HG03060 (cell line): ENCODE data around the gene VMAC.
"Not testable (repeated sequence)": the region's sequence is repeated elsewhere in the genome, so short reads cannot be mapped to it uniquely, and the experiment has no call there.

ENCODE experiments used
- ATAC-seq: cut with Tn5 transposase; IDR thresholded peaks from one replicate; pipeline ENCODE4 v1.9.1; 2021; ENCODE audit warnings: low read depth, moderate number of reproducible peaks; ENCODE audit not compliant: unreplicated experiment

VMAC gene

DNA sequence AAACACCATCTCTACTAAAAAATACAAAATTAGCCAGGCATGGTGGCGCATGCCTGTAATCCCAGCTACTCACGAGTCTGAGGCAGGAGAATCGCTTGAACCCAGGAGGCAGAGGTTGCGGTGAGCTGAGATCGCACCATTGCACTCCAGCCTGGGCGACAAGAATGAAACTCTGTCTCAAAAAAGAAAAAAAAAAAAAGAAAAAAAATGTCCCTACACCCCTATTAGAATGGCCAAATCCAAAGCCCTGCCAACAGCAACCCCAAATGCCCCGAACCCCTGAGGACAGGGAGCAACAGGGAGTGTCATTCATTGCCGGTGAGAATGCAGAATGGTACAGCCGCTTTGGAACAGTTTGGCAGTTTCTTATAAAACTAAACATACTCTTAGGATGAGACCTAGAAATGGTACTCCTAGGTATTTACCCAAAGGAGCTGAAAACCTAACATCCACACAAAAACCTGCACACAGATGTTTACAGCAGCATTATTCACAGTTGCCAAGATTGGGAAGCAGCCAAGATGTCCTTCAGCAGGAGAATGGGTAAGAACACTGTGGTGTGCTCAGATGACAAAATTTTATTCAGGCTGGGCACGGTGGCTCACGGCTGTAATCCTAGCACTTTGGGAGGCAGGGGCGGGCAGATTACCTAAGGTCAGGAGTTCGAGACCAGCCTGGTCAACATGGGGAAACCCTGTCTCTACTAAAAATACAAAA lies 21.4 kb upstream of the VMAC start:
- not testable (repeated sequence) for ATAC-seq

DNA sequence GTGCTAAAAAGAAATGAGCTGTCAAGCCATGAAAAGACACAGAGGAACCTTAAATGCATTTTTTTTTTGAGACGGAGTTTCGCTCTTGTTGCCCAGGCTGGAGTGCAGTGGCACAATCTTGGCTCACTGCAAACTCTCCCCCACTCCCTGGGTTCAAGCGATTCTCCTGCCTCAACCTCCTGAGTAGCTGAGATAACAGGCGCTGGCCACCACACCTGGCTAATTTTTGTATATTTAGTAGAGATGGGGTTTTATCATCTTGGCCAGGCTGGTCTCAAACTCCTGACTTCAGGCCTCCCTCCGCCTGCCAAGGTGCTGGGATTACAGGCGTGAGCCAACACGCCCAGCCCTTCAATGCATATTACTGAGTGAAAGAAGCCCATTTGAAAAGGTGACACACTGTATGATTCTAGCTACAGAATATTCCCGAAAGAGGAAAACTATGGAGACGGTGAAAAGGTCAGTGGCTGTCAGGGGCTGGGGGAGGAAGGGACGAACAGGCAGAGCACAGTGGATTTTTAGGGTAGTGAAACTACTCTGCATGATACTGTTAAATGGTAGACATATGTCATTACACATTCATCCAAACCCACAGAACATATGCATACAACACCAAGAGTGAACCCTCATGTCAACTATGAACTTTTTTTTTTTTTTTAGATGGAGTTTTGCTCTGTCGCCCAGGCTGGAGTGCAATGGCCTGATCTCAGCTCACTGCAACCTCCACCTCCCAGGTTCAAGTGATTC lies 20.4 kb upstream of the VMAC start:
- ATAC-seq, result not testable (repeated sequence)

DNA sequence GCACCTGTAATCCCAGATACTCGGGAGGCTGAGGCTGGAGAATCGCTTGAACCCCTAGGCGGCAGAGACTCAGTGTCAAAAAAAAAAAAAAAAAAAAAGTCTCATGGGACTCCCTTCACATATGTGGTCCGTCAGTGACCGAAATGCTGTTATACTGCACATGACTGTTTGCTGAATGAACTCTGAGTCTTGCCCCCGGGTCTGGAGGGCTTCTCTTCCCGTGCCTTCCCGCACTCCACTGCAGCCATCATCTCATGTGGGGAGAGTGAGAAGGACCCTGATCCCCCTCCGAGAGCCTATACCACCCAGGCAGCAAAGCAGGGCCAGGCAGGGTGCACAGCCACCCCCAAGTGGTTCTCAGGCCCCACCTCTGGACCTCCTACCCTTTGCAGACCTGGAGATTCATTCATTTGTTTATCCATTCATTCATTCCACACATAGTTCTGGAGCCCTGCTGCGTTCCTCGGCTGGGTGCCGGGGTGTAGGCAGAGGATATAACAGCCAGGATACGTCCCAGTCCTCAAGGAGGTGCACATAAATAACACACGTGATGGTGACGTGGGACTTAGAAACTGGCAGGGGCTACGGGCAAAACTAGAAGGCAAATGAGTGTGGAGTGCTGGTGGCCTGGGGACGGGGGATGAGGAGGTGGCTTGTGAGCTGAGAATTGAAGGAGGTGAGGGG lies 15.2 kb upstream of the VMAC start:
- ATAC-seq, result no peak

- ATAC-seq, result no peak
These were observed 14.6 kb upstream of the VMAC start for GRCh38 chr19:5890099-5890498.

GRCh38 chr19:5891572-5891937 lies 13.1 kb upstream of the VMAC start:
- ATAC-seq, result no peak

- ATAC-seq, result no peak
These were observed 12.5 kb upstream of the VMAC start for GRCh38 chr19:5891938-5892771.

DNA sequence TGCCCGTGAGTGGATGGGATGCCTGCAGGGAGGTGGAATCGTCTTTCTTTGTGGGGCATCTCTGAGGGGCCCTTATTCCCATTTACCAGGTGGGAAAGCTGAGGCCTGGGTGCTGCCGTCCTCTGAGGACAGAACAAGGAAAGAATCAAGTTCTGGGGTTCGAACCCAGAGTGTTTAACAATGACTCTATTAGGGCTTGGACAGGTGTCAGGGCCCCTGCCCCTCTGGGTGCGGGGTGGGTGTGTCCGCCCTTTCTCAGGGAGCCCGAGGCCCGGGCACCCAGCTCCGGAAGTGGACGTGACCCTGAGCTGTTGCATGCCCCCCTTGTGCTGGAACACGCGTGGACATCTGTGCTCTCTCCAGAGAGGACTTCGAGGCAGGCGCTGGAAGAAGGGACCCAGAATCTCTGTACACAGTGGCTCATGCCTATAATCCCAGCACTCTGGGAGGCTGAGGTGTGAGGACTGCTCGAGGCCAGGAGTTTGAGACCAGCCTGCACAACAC lies 11.8 kb upstream of the VMAC start:
- ATAC-seq, result no peak

GRCh38 chr19:5893296-5893903 lies 11.3 kb upstream of the VMAC start:
- ATAC-seq, result no peak

- ATAC-seq, result no peak
These were observed 10.6 kb upstream of the VMAC start for GRCh38 chr19:5893907-5894703.

GRCh38 chr19:5894704-5895349 lies 9.8 kb upstream of the VMAC start:
- no peak for ATAC-seq

DNA sequence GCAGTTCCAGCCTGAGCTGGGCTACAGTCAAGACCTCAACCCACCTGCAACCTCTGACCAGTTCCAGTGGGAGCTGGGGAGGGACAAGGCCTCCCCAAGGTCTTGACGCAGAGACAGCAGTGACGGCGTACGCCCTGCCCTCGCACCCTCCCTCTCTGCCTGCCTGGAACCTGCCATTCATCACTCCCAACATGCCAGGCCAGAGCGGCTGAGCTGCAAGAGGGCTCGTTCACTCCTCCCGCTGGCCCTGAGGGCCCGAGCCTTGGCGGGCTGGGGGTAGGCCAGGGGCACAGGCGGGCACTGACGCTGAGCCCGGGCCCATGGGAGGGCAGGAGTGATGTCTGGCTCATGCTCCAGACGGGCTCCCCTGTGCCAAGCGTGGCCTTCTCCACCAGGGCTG lies 9.3 kb upstream of the VMAC start:
- no peak for ATAC-seq

DNA sequence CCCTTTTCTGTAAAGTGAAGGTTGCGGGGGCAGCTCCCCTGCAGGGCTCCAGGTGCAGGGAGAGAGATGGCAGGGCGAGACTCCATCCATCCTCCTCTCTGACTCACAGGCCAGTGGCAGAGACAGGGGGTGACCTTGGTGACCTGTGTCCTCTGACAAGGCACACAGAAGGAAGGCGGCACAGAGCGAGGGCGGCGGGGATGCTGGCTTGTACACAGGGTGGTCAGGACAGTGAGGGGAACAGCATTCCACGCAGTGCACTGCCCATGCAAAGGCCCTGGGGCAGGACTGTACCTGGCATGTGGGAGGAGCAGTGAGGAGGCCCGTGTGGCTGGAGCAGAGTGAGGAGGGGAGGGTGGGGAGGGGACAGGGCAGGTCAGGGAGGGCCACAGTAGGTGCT lies 8.8 kb upstream of the VMAC start:
- ATAC-seq, result no peak

DNA sequence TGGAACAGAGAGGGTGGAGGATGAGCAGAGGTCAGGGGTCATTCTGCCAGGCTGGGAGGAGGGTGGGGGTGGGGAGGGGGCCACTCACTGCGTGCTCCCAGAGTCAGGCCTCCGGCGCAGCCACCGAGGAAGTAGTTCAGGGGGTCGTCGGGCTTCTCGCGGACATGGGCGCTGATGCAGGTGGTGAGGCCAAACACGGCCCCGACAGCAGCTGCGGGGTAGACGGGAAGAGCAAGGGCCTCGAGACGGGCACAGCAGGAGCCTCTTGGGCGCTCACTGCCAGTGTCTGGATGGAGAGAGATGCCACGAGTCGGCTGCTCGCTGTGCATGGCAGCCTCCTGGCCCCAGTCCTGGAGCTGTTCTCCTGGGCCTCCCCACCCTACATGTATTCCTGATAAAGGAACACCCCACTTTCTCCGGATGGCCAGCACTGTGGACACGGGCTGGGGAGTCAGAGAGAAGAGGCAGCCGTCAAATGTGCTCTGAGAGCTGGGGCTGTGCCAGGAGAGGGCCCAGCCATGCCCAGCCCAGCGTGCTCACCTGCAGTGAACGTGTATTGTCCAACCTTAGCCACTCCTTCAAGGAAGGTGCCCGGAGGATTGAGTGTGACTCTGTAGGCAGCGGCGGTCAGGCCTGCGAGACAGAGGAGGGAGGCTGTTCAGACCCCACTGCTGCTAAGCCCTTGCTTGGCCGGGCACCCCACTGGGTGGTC lies 8.2 kb upstream of the VMAC start:
- ATAC-seq, result no peak

GRCh38 chr19:5897189-5897969 lies 7.3 kb upstream of the VMAC start:
- ATAC-seq, result no peak

GRCh38 chr19:5899728-5900526 lies 4.7 kb upstream of the VMAC start:
- ATAC-seq, result no peak

DNA sequence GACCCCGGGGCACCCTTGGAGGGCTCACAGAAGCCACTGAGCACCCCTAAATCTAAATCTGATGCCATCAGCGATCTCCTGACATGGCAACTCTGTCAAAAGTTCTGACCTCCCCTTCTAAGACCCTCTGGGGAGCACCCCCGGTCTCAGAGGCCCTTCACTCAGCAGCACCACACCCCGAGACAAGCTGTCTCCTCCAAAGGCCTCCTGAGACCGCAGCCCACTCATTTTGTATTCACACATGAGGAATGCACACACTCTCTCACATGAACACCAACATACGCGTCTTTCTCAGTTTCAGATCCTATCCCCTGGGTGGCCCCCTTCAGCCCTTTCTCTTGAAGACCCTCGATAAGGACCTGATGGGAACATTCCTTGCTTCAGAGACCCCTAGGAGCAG lies 3.7 kb upstream of the VMAC start:
- no peak for ATAC-seq
